ENCODE data around the gene CFAP161.
A peak's percentile ranks its signal among the peaks of the same experiment; 100 is the strongest.
"Not testable (repeated sequence)": the region's sequence is repeated elsewhere in the genome, so short reads cannot be mapped to it uniquely, and the experiment has no call there.

Gene CFAP161

GRCh38 chr15:81107889-81108288, 26.2 kb upstream of the CFAP161 start:
- no peak for DNase-seq (ENCODE audit: low read depth)

- peak; percentile 26 for DNase-seq (ENCODE audit: low read depth)
Measured at GRCh38 chr15:81108427-81108826, 25.6 kb upstream of the CFAP161 start.

GRCh38 chr15:81111018-81111417, 23.1 kb upstream of the CFAP161 start:
- no peak for DNase-seq (ENCODE audit: low read depth)

DNA sequence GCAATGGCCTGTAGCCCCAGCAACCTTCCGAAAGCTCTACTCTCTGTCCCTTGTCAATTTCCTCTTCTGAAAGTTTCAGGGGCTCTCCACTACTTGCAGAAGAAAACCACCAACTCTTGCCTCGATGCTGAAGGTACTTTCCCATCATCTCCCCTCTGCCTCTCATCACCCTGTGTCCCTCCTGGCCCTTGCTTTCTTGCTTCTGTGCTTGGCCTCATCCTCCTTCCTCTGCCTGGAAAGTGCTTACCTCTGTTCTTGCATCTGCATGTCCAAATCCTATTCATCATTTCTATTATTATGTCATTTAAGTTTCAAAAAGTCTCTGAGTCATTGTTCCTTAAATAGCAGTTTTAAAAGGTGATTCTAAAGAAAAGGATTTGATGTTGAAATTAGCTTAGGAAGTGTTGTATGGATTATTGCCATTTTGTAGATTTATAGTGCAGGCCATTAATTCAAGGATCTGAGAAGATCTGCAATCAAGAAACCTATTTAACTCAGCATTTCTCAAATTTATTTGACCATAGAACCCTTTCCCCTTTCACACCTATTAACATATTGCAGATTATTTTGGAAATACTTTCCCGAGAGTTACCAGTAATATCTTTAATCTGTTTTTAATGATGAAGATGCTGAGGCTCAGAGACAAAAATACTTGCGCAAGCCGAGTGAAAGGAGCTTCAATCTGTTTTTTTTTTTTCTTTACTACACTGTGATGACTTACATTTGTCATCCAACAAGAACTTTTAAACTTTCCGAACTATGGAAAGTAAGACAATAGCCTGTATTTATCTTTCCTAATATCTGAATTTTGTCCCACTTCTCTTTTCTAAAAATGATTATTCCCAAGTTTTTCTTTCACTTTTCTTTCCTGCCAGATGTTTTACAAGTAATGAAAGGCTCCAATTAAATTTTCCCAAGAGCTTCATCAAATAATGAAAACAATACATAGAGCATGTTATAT, 22.3 kb upstream of the CFAP161 start:
- DNase-seq (ENCODE audit: low read depth): no peak

DNA sequence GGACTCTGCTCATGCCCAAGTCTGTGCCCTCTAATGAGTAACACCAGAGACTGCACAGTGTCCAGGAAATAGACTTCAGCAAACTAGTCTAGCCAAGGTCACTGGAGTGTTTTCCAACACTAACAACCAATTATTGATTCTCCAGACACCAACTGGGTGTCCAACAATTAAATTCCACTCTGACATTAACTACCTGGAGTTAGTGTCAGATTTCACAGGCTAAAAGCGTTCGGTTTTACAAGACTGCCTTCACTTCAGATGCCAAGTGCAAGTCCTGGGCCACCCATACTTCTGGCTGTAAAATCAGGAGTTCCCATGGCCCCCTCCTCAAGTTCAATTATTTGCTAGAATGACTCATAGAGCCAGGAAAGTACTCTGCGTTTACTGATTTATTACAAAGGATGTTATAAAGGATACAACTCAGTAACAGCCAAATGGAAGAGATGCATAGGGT, 20.8 kb upstream of the CFAP161 start:
- DNase-seq (ENCODE audit: low read depth): no peak

DNA sequence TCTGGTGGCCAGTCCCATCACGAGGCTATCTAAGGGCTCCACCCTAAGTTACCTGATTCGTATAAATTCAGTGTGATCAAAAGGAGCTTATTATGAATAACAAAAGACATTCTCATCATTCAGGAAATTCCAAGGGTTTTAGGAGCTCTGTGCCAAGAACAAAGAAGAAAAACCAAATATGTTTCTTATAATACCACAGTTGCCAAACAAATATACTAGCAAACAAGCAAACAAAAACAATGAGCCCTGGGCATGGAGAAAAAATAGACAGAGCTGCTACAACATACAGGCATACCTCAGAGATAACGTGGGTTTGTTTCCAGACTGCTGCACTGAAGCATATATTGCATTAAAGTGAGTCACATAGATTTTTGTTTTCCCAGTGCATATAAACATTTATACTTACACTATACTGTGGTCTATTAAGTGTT, 20.2 kb upstream of the CFAP161 start:
- peak; percentile 11 for DNase-seq (ENCODE audit: low read depth)

GRCh38 chr15:81115054-81115939, 18.8 kb upstream of the CFAP161 start:
- no peak for DNase-seq (ENCODE audit: low read depth)

DNA sequence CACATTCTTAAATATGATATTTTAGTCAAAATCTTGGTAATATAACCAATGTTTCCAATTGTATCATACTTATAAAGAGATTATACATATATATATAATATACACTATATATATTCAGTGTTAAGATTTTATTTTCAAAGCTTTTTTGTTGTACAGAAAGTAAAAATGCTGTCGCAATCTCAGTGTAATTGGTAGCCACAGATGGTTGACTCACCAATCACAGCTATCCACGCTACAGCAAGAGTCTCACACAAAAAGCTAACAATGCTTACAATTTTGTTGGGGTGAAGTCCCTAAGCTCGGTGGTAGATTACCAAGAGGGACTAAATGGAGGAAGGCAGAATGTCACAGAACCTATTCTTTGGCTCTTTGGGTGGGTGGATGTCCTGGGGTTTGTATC, 16.9 kb upstream of the CFAP161 start:
- DNase-seq (ENCODE audit: low read depth): no peak

DNA sequence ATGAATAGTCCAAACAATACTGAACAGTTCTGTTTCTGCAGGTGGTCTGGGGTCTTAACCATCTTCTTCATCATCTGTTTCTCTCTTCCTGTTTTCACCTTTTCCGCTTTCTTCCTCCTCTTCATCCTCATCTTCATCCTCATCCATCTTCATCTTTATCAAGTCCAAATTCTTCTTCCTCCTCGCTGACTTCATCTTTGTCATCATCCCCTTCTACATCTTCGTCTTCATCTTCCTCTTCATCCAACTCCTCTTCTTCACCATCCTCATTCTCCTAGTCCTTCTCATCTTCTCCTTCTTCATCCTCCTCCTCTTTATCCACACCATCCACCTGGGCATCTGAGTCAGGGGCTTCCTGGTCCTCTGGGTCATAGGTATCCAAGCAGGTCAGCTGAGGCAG, 16.5 kb upstream of the CFAP161 start:
- no peak for DNase-seq (ENCODE audit: low read depth)

DNA sequence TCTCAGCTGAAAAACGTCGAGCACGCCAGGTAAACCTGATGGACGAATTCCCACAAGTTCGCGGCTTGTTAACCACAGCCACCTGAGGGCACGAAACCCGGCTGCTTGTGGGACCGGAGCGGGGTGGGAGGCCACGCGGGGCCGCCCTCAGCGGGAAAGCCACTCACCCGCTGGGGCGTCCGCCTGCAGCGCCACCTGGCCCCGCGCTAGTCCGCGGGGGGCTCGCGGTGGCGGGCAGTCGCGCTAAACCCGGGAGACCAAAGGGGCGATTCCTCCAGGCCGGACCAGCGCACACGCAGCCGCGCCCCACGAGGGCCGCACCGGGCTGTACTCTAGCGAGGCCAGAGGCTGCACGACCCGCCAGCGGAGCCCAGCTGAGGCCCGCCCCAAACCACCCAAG, 15.7 kb upstream of the CFAP161 start:
- no peak for DNase-seq (ENCODE audit: low read depth)

DNA sequence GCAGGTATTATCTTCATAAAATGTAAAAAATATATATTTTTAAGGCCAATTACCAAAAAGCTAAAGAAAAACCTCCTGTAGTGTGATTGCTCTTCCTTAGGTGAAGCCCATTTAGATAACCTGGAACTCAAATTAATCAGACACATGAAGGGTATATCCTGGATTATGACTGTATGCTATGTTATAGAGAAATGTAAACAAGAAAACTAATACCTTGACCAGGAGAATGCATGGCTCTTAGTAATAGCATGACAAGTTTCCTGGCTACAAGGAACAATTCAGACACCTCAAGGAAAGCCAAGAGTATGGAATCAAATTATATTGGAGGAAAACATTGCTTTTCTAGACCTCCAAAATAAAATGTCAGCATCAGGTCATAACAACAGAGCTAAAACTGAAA, 14.0 kb upstream of the CFAP161 start:
- DNase-seq (ENCODE audit: low read depth): no peak

DNA sequence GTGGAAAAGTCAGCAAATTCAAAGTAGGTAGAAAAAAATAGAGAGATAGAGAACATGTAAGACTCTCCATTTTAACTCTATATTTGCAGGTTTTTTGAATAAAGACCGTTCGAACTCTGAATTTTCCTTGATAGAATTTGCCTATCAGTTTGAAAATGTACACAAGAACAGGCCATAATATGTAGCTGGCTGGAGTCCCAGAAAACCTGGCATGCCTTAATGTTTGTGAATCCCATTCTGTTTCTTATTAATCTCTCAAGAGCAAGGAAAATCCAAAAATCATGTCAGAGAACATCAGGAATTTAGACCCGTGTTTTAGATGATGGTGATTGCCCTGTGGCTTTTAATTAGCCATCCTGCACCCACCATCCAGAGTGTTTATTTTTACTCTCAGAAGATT, 7.2 kb upstream of the CFAP161 start:
- DNase-seq (ENCODE audit: low read depth): no peak

GRCh38 chr15:81141478-81141877, 7.4 kb downstream of the CFAP161 start:
- not testable (repeated sequence) for DNase-seq (ENCODE audit: low read depth)

- no peak for DNase-seq (ENCODE audit: low read depth)
Measured at GRCh38 chr15:81146006-81146405, 11.9 kb downstream of the CFAP161 start.

- no peak for DNase-seq (ENCODE audit: low read depth)
Measured at GRCh38 chr15:81146466-81146865, 12.4 kb downstream of the CFAP161 start.

- no peak for DNase-seq (ENCODE audit: low read depth)
Measured at GRCh38 chr15:81151389-81151788, 17.3 kb downstream of the CFAP161 start.

- DNase-seq (ENCODE audit: low read depth): no peak
Measured at GRCh38 chr15:81152339-81152738, 18.3 kb downstream of the CFAP161 start.

GRCh38 chr15:81152799-81153198, 18.7 kb downstream of the CFAP161 start:
- DNase-seq (ENCODE audit: low read depth): peak; percentile 39

DNA sequence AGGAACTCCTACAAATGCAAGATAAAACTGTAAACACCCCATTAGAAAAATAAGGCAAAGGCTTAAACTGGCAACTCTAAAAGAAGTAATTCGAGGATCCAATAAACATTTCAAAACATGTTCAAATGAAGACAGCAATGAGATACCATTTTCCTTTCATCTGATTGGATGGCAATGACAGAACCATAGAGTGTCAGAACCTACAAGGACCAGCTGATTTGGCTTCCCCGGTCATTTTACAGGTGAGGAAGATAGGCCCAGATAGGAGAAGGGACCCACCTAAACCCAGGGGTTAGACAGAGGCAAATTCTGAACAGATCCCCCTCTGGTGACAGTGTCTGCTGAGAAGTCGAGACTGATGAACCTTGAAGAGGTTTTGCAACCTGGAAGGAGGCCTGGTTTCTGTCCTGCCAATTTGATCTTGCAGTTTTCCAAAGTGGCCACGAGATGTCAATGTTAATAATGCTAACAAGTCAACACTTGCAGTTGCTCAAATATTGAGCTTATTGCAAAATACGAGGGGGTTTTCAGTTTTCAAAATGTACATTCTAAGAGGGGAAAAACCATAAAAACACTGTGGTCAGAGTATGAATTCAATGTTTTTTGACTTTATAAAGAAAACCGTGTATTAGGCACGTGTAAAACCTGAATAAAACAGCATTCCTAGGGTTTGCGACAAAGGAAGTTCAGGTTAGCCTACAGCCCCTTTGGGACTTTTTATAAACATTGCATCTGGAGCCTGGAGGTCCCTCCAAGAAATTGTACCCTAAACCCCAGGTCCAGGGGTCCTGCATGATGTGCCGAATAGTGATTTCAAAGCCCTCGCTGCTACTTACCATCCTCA, 21.5 kb downstream of the CFAP161 start:
- DNase-seq (ENCODE audit: low read depth): peak; percentile 49

- DNase-seq (ENCODE audit: low read depth): no peak
Measured at GRCh38 chr15:81156324-81156723, 22.3 kb downstream of the CFAP161 start.

DNA sequence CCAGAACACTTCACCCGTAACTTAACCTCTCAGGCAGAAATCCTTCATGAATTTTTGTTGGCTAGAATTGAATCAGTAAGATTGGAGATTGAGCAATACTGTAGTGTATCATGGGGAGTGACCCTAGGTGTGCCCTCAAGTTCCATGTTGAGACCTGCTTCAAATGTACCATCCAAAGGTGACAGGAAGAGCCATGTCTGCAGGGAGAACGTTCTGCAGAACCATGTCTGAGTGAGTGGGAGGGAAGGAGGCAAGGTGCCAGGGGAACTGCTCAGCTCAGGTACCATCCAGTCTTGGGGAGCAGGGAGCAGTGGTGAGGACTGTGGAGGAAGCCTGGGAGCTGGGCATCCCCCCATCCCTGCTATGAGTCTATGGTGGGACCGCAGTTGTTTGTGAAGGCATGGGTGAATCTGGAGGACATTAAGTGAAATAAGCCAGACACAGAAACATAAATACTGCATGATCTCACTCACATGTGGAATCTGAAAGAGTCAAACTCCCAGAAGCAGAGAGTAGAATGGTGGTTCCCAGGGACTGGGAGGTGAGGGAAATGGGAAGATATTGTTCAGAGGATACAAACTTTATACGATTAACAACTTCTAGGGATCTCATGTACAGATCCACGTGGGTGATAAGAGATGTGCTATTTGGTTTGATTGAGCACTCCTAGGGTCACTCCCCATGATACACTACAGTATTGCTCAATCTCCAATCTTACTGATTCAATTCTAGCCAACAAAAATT, 23.3 kb downstream of the CFAP161 start:
- DNase-seq (ENCODE audit: low read depth): no peak

Measured in ELR (cell line).